HUES64 (cell line): ENCODE measurements around the gene CDH8.

ENCODE experiments used
- H3K27ac ChIP-seq: 2 replicates; pipeline ENCODE4 v1.7.0; 2013; ENCODE audit warnings: low read depth, low read length, inconsistent platforms
- H3K27me3 ChIP-seq: 2 replicates; pipeline ENCODE4 v1.6.1; 2013; ENCODE audit warnings: mild to moderate bottlenecking, low read length; ENCODE audit not compliant: insufficient read depth
- H3K36me3 ChIP-seq: 2 replicates; pipeline ENCODE4 v1.6.1; 2013; ENCODE audit warnings: mild to moderate bottlenecking, low read length; ENCODE audit not compliant: insufficient read depth
- H3K4me1 ChIP-seq: 2 replicates; pipeline ENCODE4 v1.6.1; 2013; ENCODE audit warnings: mild to moderate bottlenecking, low read length, moderate library complexity; ENCODE audit not compliant: insufficient read depth
- H3K4me3 ChIP-seq: 2 replicates; pipeline ENCODE4 v1.5.1; 2013; ENCODE audit warnings: mild to moderate bottlenecking, low read length, moderate library complexity
- H3K9ac ChIP-seq: 2 replicates; pipeline ENCODE4 v1.6.1; 2013; ENCODE audit warnings: mild to moderate bottlenecking, low read depth, low read length
- H3K9me3 ChIP-seq: 2 replicates; pipeline ENCODE4 v1.6.1; 2013; ENCODE audit warnings: low read depth, low read length; ENCODE audit not compliant: insufficient read depth
- WGBS: fragments of 150-250, 120-280 bp; methylation state at CpG from one replicate; pipeline ENCODE4 v1.1.7; 2013; ENCODE audit warnings: missing lambda C conversion rate; 5-methylcytosine and 5-hydroxymethylcytosine counted together

Gene CDH8

DNA sequence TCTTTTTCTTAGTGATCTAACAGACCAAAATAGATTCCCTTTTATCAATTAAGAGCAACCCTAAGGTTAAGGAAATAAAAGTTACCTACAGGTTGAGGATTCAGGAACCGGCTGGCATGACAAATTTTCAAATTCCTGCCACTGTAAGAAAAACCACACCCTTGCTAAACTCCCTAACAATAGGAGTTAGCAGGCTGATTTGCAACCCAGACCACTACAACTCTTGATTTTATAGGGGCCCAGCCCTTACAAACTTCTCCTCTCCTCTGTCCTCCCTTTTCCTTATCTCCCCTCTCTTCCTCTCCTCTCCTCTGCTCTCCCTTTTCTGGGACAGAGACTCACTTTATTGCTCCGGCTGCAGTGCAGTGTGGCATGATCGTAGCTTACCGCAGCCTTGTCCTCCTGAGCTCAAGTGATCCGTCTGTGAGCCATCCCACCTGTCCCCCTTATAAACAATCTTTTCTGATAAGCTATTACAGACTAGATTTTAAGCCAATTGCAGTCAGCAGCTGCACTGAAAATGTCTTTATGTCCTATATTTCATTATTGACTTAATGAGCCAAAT lies 418.9 kb downstream of the CDH8 start:
- 74% methylated on average over 5 of the region's 5 CpGs for WGBS
- peaks cover 15% of the 10 kb centered on the region for H3K4me1 ChIP-seq
- H3K4me3 ChIP-seq: no peak overlapping the region
- no peaks in the 10 kb centered on the region for H3K9me3 ChIP-seq
- no peak overlapping the region for H3K27ac ChIP-seq
- no peak overlapping the region for H3K9ac ChIP-seq
- H3K36me3 ChIP-seq: no peaks in the 10 kb centered on the region
- H3K27me3 ChIP-seq: no peaks in the 10 kb centered on the region

DNA sequence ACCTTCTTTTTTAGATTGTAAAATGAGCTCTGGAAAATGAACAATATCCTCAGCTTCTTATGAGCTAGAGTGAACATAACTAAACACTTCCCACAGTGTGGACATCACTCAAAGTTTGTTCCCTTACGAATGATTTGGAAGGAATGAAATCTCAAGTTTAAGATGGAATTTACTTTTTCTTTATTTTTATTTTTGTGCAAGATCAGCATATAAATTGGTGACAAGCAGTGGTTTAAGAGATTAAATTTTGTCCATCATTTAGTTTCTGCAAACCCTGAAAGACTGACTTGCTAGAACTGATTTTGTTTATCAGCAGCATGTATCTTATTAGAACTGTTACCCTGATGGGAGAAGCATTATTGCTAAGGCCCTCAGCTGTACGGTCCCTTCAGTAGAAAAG lies 420.1 kb downstream of the CDH8 start:
- Histone ChIP-seq H3K4me3 (no peak overlapping the region), H3K36me3 (no peaks in the 10 kb centered on the region), H3K4me1 (peaks cover 15% of the 10 kb centered on the region), H3K27me3 (no peaks in the 10 kb centered on the region), H3K27ac (no peak overlapping the region), H3K9me3 (no peaks in the 10 kb centered on the region), H3K9ac (no peak overlapping the region)
- 99% methylated on average over 2 of the region's 2 CpGs for WGBS

DNA sequence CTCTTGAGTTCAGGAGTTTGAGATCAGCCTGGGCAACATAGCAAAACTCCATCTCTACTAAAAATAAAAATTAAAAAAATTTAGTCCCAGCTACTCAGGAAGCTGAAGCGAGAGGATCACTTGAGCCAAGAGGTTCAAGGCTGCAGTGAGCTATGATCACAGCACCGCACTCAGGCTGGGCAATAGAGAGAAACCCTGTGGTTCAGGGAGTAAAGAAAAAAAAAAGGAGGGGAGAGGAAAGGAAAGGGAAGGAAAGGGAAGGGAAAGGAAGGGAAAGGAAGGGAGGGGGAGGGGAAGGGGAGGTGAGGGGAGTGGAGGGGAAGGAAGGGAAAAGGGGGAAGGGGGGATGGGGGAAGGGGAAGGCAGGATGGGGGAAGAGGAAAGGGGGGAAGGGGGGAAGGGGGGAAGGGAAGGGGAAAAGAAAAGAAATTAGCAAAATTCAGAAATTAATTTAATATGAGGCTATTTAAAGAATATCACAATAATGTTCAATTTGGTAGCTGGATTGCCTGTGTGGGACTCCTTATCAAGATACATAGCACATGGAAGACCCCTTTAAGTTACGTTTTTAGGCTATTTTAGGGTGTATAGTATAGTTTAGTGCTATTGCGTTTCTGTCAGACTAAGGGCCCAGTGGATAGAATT lies 424.3 kb downstream of the CDH8 start:
- Histone ChIP-seq H3K9me3 (no peaks in the 10 kb centered on the region), H3K4me3 (no peak overlapping the region), H3K36me3 (no peaks in the 10 kb centered on the region), H3K27me3 (no peaks in the 10 kb centered on the region), H3K4me1 (peaks cover 3% of the 10 kb centered on the region; the same call in 1 of the 2 replicates), H3K9ac (no peak overlapping the region), H3K27ac (no peak overlapping the region)
- WGBS: 96% methylated on average over 3 of the region's 4 CpGs

DNA sequence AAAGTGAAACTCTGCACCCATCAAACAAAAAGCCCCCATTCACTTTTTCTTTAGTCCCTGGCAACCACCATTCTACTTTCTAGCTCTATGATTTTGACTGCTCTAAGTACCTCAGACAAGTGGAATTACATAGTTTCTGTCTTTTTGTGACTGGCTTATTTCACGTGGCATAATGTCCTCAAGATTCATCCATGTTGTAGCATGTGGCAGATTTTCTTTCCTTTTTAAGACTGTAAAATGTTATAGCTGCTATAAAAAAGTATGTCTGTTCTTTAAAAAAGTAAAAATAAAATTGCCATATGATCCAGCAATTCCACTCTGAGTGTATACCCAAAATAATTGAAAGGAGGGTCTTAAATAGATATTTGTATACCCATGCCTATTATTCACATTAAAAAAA lies 429.7 kb downstream of the CDH8 start:
- Histone ChIP-seq H3K4me3 (no peak overlapping the region), H3K9ac (no peak overlapping the region), H3K9me3 (no peaks in the 10 kb centered on the region), H3K27me3 (no peaks in the 10 kb centered on the region), H3K27ac (no peak overlapping the region), H3K36me3 (no peaks in the 10 kb centered on the region), H3K4me1 (no peaks in the 10 kb centered on the region)
- 94% methylated on average over 1 of the region's 1 CpG for WGBS
